ENCODE measurements around the gene ING2.
"Not testable (repeated sequence)": the region's sequence is repeated elsewhere in the genome, so short reads cannot be mapped to it uniquely, and the experiment has no call there.

The ING2 gene

GRCh38 chr4:183548306-183548705 lies 43.4 kb downstream of the ING2 start:
- no peak for DNase-seq (ENCODE audit: low read depth, low spot score)

GRCh38 chr4:183550345-183551093 lies 45.7 kb downstream of the ING2 start:
- no peak for DNase-seq (ENCODE audit: low read depth, low spot score)

DNA sequence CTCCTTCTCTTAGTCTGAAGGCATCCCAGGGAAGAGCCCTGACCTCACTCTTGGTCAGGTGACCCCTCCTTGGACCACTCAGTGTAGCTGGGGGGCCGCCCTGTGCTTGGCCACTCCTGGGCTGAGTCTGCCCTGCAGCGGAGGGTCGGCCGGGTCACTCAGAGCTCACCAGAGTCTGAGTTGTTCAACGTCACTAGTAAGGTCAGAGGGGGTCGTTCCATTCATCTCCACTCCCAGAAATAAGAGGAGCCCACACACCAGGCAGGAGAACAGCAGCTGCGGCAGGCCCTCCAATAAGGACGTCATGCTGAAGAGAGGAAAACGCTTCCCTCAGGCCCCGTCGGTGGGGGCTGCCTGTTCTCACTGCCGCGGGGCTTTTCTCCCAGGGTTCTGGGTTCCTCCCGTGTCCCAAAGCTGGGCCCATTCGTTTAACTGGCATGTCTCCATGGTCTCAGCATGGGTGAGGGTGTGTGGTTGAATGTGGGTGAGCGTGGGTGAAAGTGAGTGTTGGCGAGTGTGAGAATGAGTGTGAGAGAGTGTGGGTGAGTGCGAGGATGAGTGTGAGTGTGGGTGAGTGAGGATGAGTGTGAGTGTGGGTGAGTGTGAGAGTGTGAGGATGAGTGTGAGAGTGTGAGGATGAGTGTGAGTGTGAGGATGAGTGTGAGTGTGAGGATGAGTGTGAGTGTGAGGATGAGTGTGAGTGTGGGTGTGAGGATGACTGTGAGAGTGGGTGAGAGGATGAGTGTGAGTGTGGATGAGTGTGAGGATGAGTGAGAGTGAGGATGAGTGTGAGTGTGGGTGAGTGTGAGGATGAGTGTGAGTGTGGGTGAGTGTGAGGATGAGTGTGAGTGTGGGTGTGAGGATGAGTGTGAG lies 47.7 kb downstream of the ING2 start:
- no peak for DNase-seq (ENCODE audit: low read depth, low spot score)

GRCh38 chr4:183553147-183553478 lies 48.3 kb downstream of the ING2 start:
- not testable (repeated sequence) for DNase-seq (ENCODE audit: low read depth, low spot score)

- no peak for DNase-seq (ENCODE audit: low read depth, low spot score)
Observed at GRCh38 chr4:183553601-183554345, 48.9 kb downstream of the ING2 start.

DNA sequence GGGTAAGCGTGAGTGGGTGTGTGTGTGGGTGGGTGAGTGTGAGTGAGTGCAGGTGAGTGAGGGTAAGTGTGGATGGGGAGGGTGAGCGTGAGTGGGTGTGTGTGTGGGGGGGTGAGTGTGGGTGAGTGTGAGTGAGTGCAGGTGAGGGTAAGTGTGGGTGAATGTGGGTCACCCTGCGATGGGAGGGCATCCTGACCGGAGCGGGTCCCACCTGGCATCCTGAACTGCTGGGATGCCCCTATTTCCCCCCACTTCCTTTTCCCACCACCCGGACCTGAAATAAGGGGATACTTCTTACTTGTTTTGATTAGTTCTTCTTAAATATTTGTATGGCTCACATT lies 49.5 kb downstream of the ING2 start:
- no peak for DNase-seq (ENCODE audit: low read depth, low spot score)

- no peak for DNase-seq (ENCODE audit: low read depth, low spot score)
Observed at GRCh38 chr4:183554878-183555585, 50.2 kb downstream of the ING2 start.

- no peak for DNase-seq (ENCODE audit: low read depth, low spot score)
Observed at GRCh38 chr4:183556947-183557346, 52.1 kb downstream of the ING2 start.

DNA sequence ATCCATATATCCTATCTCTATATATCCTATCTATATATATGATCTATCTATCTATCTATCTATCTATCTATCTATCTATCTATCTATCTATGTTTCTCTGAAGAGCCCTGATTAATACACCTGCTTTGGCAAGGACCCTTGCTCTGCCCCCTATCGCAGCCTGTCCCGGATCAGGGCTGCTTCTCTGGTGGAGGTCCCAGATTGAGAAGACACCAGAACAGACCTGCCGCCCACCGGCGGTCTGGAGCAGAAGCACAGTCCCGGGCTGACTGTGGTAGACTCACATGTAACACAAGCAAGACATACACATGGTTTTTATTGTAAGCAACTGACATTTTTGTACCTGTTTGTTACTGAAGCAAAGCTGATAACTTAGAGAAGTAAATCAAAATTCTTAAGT lies 52.8 kb downstream of the ING2 start:
- no peak for DNase-seq (ENCODE audit: low read depth, low spot score)

DNA sequence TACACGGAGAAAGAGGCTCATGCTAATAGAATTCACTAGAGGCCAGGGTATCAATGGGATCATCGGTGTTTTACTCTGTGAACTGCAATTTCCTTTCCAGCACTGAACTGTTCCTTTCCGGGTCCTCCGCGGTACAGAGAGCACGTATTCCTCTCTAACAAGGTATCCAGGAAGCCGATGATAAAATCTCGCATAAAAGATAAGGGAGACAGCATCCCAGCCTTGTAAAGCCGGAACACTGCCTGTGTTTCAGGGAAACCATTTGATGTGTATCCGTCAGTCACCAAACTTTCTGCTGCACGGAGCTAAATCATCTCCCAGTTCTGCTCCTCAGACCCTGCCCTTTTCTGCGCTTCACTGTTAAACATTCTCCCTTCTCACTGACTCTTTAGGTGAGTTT lies 54.0 kb downstream of the ING2 start:
- no peak for DNase-seq (ENCODE audit: low read depth, low spot score)

DNA sequence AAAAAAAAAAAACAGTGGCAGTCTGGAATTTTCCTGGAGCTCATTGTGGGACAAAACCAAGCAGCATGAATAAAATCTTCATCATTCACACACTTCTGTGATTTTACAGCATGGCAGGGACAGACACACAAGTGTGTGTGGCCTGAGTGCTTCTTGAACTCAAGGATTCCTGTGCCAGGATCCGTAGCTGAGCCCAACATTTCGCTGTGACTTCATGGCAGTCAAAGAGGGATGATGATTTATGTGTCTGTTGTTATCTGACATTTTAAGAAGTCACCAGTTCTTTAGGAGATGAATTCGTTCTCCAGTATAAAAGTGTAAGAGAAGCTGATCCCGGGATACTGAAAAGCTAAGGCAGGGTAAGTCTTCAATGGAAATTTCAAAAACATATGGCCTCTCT lies 57.0 kb downstream of the ING2 start:
- no peak for DNase-seq (ENCODE audit: low read depth, low spot score)

Data from activated naive CD8-positive, alpha-beta T cell treated with anti-CD3 and anti-CD28 coated beads, Interleukin-2, amount 50 U/mL, for 16 hours (primary cell).